ENCODE data around the gene KCNIP2.
A peak's percentile ranks its signal among the peaks of the same experiment; 100 is the strongest.

The KCNIP2 gene

GRCh38 chr10:101818872-101819633 is 24.5 kb downstream of the KCNIP2 start:
- H3K27ac ChIP-seq (ENCODE audit: low read depth, low read length) = peak overlapping the region; percentile 73
- H3K9ac ChIP-seq (ENCODE audit: low read depth, low read length) = peak overlapping the region; percentile 47
- peak overlapping the region; percentile 95 for H3K4me3 ChIP-seq (ENCODE audit: low read length)
- H3K4me1 ChIP-seq (ENCODE audit: insufficient read depth, low read length) = peaks cover 10% of the 10 kb centered on the region
- no peaks in the 10 kb centered on the region for H3K9me3 ChIP-seq (ENCODE audit: insufficient read depth, low read depth, low read length)
- WGBS = 23% methylated on average over 14 of the region's 14 CpGs
- H3K36me3 ChIP-seq (ENCODE audit: insufficient read depth, low read length) = no peaks in the 10 kb centered on the region
- no peaks in the 10 kb centered on the region for H3K27me3 ChIP-seq (ENCODE audit: insufficient read depth, low read length)

GRCh38 chr10:101818119-101818871 is 25.3 kb downstream of the KCNIP2 start, which contains the start of gene OGA:
TSS of gene OGA (minus strand) at chr10:101818444. CDS start at chr10:101818022, 422 bp downstream.
- no peaks in the 10 kb centered on the region for H3K9me3 ChIP-seq (ENCODE audit: insufficient read depth, low read depth, low read length)
- peaks cover 3% of the 10 kb centered on the region; the same call in 1 of the 2 replicates for H3K36me3 ChIP-seq (ENCODE audit: insufficient read depth, low read length)
- H3K4me3 ChIP-seq (ENCODE audit: low read length) = peak within 1 kb of the TSS; percentile 95
- H3K27me3 ChIP-seq (ENCODE audit: insufficient read depth, low read length) = no peaks in the 10 kb centered on the region
- H3K27ac ChIP-seq (ENCODE audit: low read depth, low read length) = peak within 1 kb of the TSS; percentile 94
- WGBS = under 1% methylated on average over 47 of the region's 47 CpGs
- H3K4me1 ChIP-seq (ENCODE audit: insufficient read depth, low read length) = peaks cover 13% of the 10 kb centered on the region
- H3K9ac ChIP-seq (ENCODE audit: low read depth, low read length) = peak within 1 kb of the TSS; percentile 99

GRCh38 chr10:101817337-101818118 is 26.1 kb downstream of the KCNIP2 start:
- Histone ChIP-seq H3K36me3 (ENCODE audit: insufficient read depth, low read length) (peaks cover 11% of the 10 kb centered on the region), H3K4me3 (ENCODE audit: low read length) (peak overlapping the region; percentile 95), H3K27me3 (ENCODE audit: insufficient read depth, low read length) (no peaks in the 10 kb centered on the region), H3K9ac (ENCODE audit: low read depth, low read length) (peak overlapping the region; percentile 99), H3K4me1 (ENCODE audit: insufficient read depth, low read length) (peaks cover 19% of the 10 kb centered on the region), H3K9me3 (ENCODE audit: insufficient read depth, low read depth, low read length) (no peaks in the 10 kb centered on the region), H3K27ac (ENCODE audit: low read depth, low read length) (peak overlapping the region; percentile 94)
- under 1% methylated on average over 43 of the region's 44 CpGs for WGBS

GRCh38 chr10:101816913-101817336 is 26.7 kb downstream of the KCNIP2 start:
- Histone ChIP-seq H3K27me3 (ENCODE audit: insufficient read depth, low read length) (no peaks in the 10 kb centered on the region), H3K27ac (ENCODE audit: low read depth, low read length) (no peak overlapping the region), H3K4me1 (ENCODE audit: insufficient read depth, low read length) (peaks cover 21% of the 10 kb centered on the region), H3K9ac (ENCODE audit: low read depth, low read length) (peak overlapping the region; percentile 99), H3K9me3 (ENCODE audit: insufficient read depth, low read depth, low read length) (no peaks in the 10 kb centered on the region), H3K36me3 (ENCODE audit: insufficient read depth, low read length) (peaks cover 17% of the 10 kb centered on the region), H3K4me3 (ENCODE audit: low read length) (peak overlapping the region; percentile 95)
- 3% methylated on average over 14 of the region's 14 CpGs for WGBS

- Histone ChIP-seq H3K9ac (ENCODE audit: low read depth, low read length) (peak overlapping the region; percentile 99), H3K4me1 (ENCODE audit: insufficient read depth, low read length) (peaks cover 21% of the 10 kb centered on the region), H3K27ac (ENCODE audit: low read depth, low read length) (no peak overlapping the region), H3K4me3 (ENCODE audit: low read length) (peak overlapping the region; percentile 95), H3K27me3 (ENCODE audit: insufficient read depth, low read length) (no peaks in the 10 kb centered on the region), H3K9me3 (ENCODE audit: insufficient read depth, low read depth, low read length) (no peaks in the 10 kb centered on the region), H3K36me3 (ENCODE audit: insufficient read depth, low read length) (peaks cover 22% of the 10 kb centered on the region)
- WGBS = 3% methylated on average over 4 of the region's 5 CpGs
Observed at GRCh38 chr10:101816376-101816775, 27.2 kb downstream of the KCNIP2 start.

- no peak overlapping the region for H3K27ac ChIP-seq (ENCODE audit: low read depth, low read length)
- peaks cover 21% of the 10 kb centered on the region for H3K4me1 ChIP-seq (ENCODE audit: insufficient read depth, low read length)
- 90% methylated on average over 8 of the region's 8 CpGs for WGBS
- H3K4me3 ChIP-seq (ENCODE audit: low read length) = peak overlapping the region; percentile 95
- no peaks in the 10 kb centered on the region for H3K27me3 ChIP-seq (ENCODE audit: insufficient read depth, low read length)
- H3K9me3 ChIP-seq (ENCODE audit: insufficient read depth, low read depth, low read length) = no peaks in the 10 kb centered on the region
- peaks cover 40% of the 10 kb centered on the region for H3K36me3 ChIP-seq (ENCODE audit: insufficient read depth, low read length)
- no peak overlapping the region for H3K9ac ChIP-seq (ENCODE audit: low read depth, low read length)
Observed at GRCh38 chr10:101814466-101815071, 29.0 kb downstream of the KCNIP2 start.

- WGBS = 96% methylated on average over 3 of the region's 4 CpGs
- no peak overlapping the region for H3K4me3 ChIP-seq (ENCODE audit: low read length)
- H3K9me3 ChIP-seq (ENCODE audit: insufficient read depth, low read depth, low read length) = no peaks in the 10 kb centered on the region
- H3K4me1 ChIP-seq (ENCODE audit: insufficient read depth, low read length) = peaks cover 21% of the 10 kb centered on the region
- H3K27me3 ChIP-seq (ENCODE audit: insufficient read depth, low read length) = no peaks in the 10 kb centered on the region
- H3K27ac ChIP-seq (ENCODE audit: low read depth, low read length) = no peak overlapping the region
- H3K9ac ChIP-seq (ENCODE audit: low read depth, low read length) = no peak overlapping the region
- peaks cover 60% of the 10 kb centered on the region for H3K36me3 ChIP-seq (ENCODE audit: insufficient read depth, low read length)
Observed at GRCh38 chr10:101812606-101813005, 31.0 kb downstream of the KCNIP2 start.

- 92% methylated on average over 1 of the region's 1 CpG for WGBS
Observed at GRCh38 chr10:101807158-101807557, 36.4 kb downstream of the KCNIP2 start.

GRCh38 chr10:101803511-101803910 is 40.1 kb downstream of the KCNIP2 start:
- Histone ChIP-seq H3K9me3 (ENCODE audit: insufficient read depth, low read depth, low read length) (no peaks in the 10 kb centered on the region), H3K27me3 (ENCODE audit: insufficient read depth, low read length) (no peaks in the 10 kb centered on the region), H3K27ac (ENCODE audit: low read depth, low read length) (no peak overlapping the region), H3K4me1 (ENCODE audit: insufficient read depth, low read length) (no peaks in the 10 kb centered on the region), H3K4me3 (ENCODE audit: low read length) (no peak overlapping the region), H3K36me3 (ENCODE audit: insufficient read depth, low read length) (peaks cover 98% of the 10 kb centered on the region), H3K9ac (ENCODE audit: low read depth, low read length) (no peak overlapping the region)
- WGBS = 97% methylated on average over 4 of the region's 4 CpGs

More at GRCh38 chr10:101807158-101807557, 36.4 kb downstream of the KCNIP2 start:
- Histone ChIP-seq H3K4me1 (ENCODE audit: insufficient read depth, low read length) (no peaks in the 10 kb centered on the region), H3K4me3 (ENCODE audit: low read length) (no peak overlapping the region), H3K9ac (ENCODE audit: low read depth, low read length) (no peak overlapping the region), H3K27ac (ENCODE audit: low read depth, low read length) (no peak overlapping the region), H3K9me3 (ENCODE audit: insufficient read depth, low read depth, low read length) (no peaks in the 10 kb centered on the region), H3K27me3 (ENCODE audit: insufficient read depth, low read length) (no peaks in the 10 kb centered on the region), H3K36me3 (ENCODE audit: insufficient read depth, low read length) (peaks cover 97% of the 10 kb centered on the region)

GRCh38 chr10:101797403-101798059 is 46.1 kb downstream of the KCNIP2 start:
- H3K4me3 ChIP-seq (ENCODE audit: low read length) = no peak overlapping the region
- no peak overlapping the region for H3K9ac ChIP-seq (ENCODE audit: low read depth, low read length)
- no peaks in the 10 kb centered on the region for H3K9me3 ChIP-seq (ENCODE audit: insufficient read depth, low read depth, low read length)
- no peak overlapping the region for H3K27ac ChIP-seq (ENCODE audit: low read depth, low read length)
- H3K36me3 ChIP-seq (ENCODE audit: insufficient read depth, low read length) = peaks cover 100% of the 10 kb centered on the region
- H3K27me3 ChIP-seq (ENCODE audit: insufficient read depth, low read length) = no peaks in the 10 kb centered on the region
- no peaks in the 10 kb centered on the region for H3K4me1 ChIP-seq (ENCODE audit: insufficient read depth, low read length)
- 97% methylated on average over 4 of the region's 4 CpGs for WGBS
